GM23248 (cell line): ENCODE results near the gene HOXA2.

Source experiments
- EZH2 ChIP-seq: fragments of 200-600 bp; sonication (generic); IDR thresholded peaks from 2 replicates; pipeline ENCODE4 v1.6.1; 2018; ENCODE audit warnings: antibody characterized with exemption, mild to moderate bottlenecking; ENCODE audit not compliant: insufficient read depth, poor library complexity, severe bottlenecking
- EZH2phosphoT487 ChIP-seq: fragments of 200-600 bp; sonication (generic); IDR thresholded peaks from 2 replicates; pipeline ENCODE4 v1.6.1; 2018; ENCODE audit warnings: antibody characterized with exemption, moderate library complexity, mild to moderate bottlenecking, low read depth; ENCODE audit not compliant: insufficient read depth

GRCh38 chr7:27117887-27118491 is 15.5 kb upstream of the HOXA2 start:
- TF ChIP-seq EZH2 (no peak), EZH2phosphoT487 (no peak)
